T-helper 2 cell treated with Interferon-gamma antibody and Interleukin-4, amounts not matched to agents 5 μg/mL and 100 μg/mL, for 36 hours (primary cell): ENCODE data around the gene ATP6V0B.

ENCODE experiments used
- DNase-seq: peaks from one replicate; pipeline ENCODE4 v3.0.0; 2021; ENCODE audit warnings: low spot score
- H3K27ac Mint-ChIP-seq: one replicate; pipeline ENCODE4 v1.8.0; 2021; ENCODE audit warnings: mild to moderate bottlenecking, mixed read lengths
- H3K27me3 Mint-ChIP-seq: one replicate; pipeline ENCODE4 v1.8.0; 2021; ENCODE audit warnings: low read depth, mixed read lengths
- H3K36me3 Mint-ChIP-seq: one replicate; pipeline ENCODE4 v1.8.0; 2021; ENCODE audit warnings: low read depth, mixed read lengths
- H3K4me1 Mint-ChIP-seq: one replicate; pipeline ENCODE4 v1.8.0; 2021; ENCODE audit warnings: low read depth, mixed read lengths
- H3K4me3 Mint-ChIP-seq: one replicate; pipeline ENCODE4 v1.8.0; 2022; ENCODE audit warnings: mild to moderate bottlenecking, moderate library complexity, mixed read lengths
- H3K9me3 Mint-ChIP-seq: one replicate; pipeline ENCODE4 v1.8.0; 2021; ENCODE audit warnings: mixed read lengths

ATP6V0B gene

DNA sequence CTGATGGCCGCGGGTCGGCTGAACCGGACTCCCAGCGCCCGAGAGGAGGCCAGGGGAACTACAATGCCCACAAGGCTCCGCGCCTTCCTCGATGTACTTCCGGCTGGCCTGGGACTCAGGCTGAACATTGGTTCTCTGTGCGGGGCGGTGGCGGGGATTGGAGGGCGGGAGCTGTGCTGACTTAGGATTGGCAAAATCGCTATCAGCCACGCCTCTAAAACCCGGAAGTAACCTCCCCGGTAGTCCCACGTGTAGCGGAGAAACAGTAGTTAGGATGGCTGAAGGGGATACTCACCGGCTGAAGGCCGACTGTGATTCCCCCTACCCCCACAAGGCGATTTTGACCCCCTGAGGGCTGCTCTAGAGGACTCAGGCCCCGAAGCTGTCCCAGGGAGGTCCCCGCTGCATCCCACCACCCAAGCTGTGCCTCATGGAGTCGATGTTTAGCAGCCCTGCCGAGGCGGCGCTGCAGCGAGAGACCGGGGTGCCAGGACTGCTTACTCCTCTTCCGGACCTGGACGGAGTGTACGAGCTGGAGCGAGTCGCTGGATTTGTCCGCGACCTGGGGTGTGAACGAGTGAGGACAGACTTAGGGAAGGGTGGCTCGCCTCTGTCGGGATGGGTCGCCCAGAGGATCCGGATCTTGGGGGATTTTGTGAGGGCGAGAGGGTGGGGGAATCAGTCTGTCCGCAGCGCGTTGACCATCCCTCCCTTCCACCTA is 4.9 kb upstream of the ATP6V0B start, which contains the start of gene DPH2:
DPH2 (plus strand) TSS at position 265 of the 721 bp plus-strand sequence; CDS start at position 431, 166 bp downstream.
- no peaks in the 10 kb centered on the region for H3K9me3 Mint-ChIP-seq
- peaks cover 24% of the 10 kb centered on the region for H3K4me1 Mint-ChIP-seq
- H3K27me3 Mint-ChIP-seq: no peaks in the 10 kb centered on the region
- peaks cover 20% of the 10 kb centered on the region for H3K36me3 Mint-ChIP-seq
- H3K27ac Mint-ChIP-seq: peak within 1 kb of the TSS; percentile 86
- peak; percentile 89 for DNase-seq
- peak within 1 kb of the TSS; percentile 98 for H3K4me3 Mint-ChIP-seq

DNA sequence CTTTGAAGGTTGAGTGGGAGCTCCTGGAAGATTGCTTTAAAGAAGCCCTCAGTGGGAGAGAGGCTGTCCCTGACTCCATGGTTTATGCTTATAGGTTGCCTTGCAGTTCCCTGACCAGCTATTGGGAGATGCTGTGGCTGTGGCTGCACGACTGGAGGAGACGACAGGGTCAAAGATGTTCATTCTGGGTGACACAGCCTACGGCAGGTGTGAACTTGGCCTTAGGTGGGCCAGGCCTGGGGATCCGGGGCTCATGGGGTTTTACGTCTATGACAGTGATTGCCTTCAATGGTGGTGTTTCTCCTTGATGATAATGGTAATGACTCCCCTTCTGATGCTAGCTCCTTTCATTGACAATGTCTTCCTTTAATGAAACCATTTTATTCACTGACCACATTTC is 4.3 kb upstream of the ATP6V0B start:
- Mint-ChIP-seq H3K36me3 (peaks cover 20% of the 10 kb centered on the region), H3K4me1 (peaks cover 24% of the 10 kb centered on the region), H3K27me3 (no peaks in the 10 kb centered on the region), H3K27ac (peak overlapping the region; percentile 86), H3K4me3 (peak overlapping the region; percentile 98), H3K9me3 (no peaks in the 10 kb centered on the region)
- DNase-seq: no peak

DNA sequence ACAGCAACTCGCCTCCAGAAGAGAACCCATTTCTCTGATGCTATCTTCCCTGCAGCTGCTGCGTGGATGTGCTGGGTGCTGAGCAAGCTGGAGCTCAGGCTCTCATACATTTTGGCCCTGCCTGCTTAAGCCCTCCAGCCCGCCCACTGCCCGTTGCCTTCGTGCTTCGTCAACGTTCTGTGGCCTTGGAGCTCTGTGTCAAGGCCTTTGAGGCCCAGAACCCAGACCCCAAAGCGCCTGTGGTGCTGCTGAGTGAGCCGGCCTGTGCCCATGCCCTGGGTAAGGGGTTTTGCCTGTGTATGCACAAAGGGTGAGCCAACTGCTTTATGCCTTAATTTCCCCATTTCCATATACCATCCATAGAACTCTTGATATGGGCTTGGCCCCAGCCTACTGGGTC is 3.8 kb upstream of the ATP6V0B start:
- Mint-ChIP-seq H3K4me3 (peak overlapping the region; percentile 98), H3K27me3 (no peaks in the 10 kb centered on the region), H3K27ac (no peak overlapping the region), H3K36me3 (peaks cover 20% of the 10 kb centered on the region), H3K9me3 (no peaks in the 10 kb centered on the region), H3K4me1 (peaks cover 27% of the 10 kb centered on the region)
- no peak for DNase-seq

DNA sequence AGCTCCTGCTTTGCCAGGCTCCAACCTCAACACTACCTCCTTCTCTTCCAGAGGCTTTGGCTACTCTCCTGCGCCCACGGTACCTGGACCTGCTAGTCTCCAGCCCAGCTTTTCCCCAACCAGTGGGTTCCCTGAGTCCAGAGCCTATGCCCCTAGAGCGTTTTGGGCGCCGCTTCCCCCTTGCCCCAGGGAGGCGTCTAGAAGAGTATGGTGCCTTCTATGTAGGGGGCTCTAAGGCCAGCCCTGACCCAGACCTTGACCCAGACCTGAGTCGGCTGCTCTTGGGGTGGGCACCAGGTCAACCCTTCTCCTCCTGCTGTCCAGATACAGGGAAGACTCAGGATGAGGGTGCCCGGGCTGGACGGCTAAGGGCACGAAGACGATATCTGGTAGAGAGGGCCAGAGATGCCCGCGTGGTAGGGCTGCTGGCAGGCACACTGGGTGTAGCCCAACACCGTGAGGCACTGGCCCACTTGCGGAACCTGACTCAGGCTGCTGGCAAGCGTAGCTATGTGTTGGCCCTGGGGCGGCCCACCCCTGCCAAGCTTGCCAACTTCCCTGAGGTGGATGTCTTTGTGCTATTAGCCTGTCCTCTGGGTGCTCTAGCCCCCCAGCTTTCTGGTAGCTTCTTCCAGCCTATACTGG is 3.3 kb upstream of the ATP6V0B start:
- DNase-seq: no peak
- Mint-ChIP-seq H3K4me1 (peaks cover 32% of the 10 kb centered on the region), H3K4me3 (peak overlapping the region; percentile 98), H3K27me3 (no peaks in the 10 kb centered on the region), H3K27ac (no peak overlapping the region), H3K9me3 (no peaks in the 10 kb centered on the region), H3K36me3 (peaks cover 23% of the 10 kb centered on the region)

DNA sequence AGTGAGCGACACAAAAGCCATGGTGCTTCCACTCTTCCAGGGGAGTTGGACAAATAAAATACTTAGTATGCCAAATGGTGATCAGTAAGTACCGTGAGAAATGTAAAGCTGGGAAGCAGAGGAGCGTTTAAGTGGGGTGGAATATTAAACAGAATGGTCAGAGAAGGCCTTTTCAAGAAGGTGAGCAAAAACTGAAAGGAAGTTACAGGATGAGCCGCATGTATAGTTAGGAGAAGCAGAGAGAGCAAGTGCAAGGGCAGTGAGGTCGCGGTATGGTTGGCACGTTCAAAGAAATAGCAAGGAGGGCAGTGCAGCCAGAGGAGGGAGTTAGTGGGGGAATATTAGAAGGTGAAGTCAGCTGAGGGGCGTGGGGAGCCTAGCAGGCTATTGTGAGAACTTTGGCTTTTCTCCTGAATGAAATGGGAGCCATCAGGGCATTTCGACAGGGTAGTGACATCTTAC is 748 bp upstream of the ATP6V0B start:
- peaks cover 43% of the 10 kb centered on the region for H3K4me1 Mint-ChIP-seq
- DNase-seq: no peak
- H3K9me3 Mint-ChIP-seq: no peaks in the 10 kb centered on the region
- H3K36me3 Mint-ChIP-seq: peaks cover 44% of the 10 kb centered on the region
- H3K4me3 Mint-ChIP-seq: peak overlapping the region; percentile 88
- H3K27ac Mint-ChIP-seq: peak overlapping the region; percentile 92
- no peaks in the 10 kb centered on the region for H3K27me3 Mint-ChIP-seq

DNA sequence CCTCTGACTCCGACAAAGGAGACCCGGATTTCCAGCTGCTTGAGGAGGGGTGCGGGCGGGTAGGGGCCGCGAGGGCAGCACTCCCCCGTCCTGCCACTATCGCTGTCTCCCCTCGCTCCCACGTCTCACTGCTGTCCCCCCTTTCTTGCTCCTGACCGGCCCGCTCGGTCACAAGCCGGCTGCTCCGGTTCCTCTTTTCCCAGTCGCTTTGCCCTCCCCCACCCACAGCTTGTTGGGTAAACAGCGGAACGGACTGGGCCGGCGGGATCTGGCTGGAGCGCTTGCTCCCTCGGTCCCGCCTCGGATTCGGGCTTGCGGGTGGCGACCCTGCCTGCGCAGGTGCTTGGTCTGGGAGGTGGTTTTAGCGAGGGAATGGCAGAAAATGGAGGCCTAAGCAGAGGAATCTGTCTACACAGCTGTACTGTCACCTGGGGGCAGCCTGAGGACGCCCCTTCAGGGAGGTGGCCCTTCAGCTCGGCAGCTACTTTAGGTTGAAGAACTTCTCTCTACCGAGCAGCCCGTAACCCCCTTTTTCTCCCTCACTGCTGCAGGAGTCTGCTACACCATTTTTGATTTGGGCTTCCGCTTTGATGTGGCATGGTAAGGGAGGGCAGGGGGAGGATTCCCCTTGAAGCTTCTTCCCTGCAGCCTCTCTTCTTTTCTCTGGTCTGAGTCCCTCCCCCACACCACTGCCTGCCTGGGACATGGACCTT is 645 bp downstream of the ATP6V0B start:
- Mint-ChIP-seq H3K36me3 (peaks cover 42% of the 10 kb centered on the region), H3K4me3 (peak overlapping the region; percentile 88), H3K27me3 (no peaks in the 10 kb centered on the region), H3K27ac (peak overlapping the region; percentile 92), H3K9me3 (no peaks in the 10 kb centered on the region), H3K4me1 (peaks cover 40% of the 10 kb centered on the region)
- DNase-seq: no peak

DNA sequence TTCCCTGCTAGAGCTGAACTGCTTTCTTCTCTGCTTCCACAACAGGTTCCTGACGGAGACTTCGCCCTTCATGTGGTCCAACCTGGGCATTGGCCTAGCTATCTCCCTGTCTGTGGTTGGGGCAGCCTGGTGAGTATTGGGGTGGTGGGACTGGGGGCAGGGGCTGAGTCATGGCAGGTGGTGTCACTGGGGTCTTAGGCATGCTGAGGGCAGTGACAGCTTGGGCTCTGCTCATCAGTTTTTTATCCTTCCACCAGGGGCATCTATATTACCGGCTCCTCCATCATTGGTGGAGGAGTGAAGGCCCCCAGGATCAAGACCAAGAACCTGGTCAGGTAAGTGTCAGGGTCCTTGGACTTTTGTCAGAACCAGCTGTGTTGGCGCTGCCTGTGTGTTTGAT is 1.3 kb downstream of the ATP6V0B start:
- Mint-ChIP-seq H3K27ac (peak overlapping the region; percentile 92), H3K4me1 (peaks cover 39% of the 10 kb centered on the region), H3K27me3 (no peaks in the 10 kb centered on the region), H3K36me3 (peaks cover 40% of the 10 kb centered on the region), H3K4me3 (peak overlapping the region; percentile 88), H3K9me3 (no peaks in the 10 kb centered on the region)
- no peak for DNase-seq

DNA sequence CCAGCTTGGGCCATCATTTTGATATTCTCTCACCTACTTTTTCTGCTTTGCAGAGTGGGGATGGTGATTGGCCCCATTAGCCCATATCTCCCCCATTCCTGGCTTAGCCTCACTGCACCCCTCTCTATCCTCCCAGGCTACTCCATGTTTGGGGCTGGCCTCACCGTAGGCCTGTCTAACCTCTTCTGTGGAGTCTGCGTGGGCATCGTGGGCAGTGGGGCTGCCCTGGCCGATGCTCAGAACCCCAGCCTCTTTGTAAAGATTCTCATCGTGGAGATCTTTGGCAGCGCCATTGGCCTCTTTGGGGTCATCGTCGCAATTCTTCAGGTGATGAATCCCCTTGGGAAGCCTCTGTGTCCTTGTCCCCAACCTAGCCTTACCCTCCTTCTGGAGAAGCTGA is 2.1 kb downstream of the ATP6V0B start:
- peaks cover 39% of the 10 kb centered on the region for H3K4me1 Mint-ChIP-seq
- H3K4me3 Mint-ChIP-seq: peak overlapping the region; percentile 88
- no peak overlapping the region for H3K27ac Mint-ChIP-seq
- no peaks in the 10 kb centered on the region for H3K27me3 Mint-ChIP-seq
- H3K36me3 Mint-ChIP-seq: peaks cover 39% of the 10 kb centered on the region
- no peak for DNase-seq
- no peaks in the 10 kb centered on the region for H3K9me3 Mint-ChIP-seq

DNA sequence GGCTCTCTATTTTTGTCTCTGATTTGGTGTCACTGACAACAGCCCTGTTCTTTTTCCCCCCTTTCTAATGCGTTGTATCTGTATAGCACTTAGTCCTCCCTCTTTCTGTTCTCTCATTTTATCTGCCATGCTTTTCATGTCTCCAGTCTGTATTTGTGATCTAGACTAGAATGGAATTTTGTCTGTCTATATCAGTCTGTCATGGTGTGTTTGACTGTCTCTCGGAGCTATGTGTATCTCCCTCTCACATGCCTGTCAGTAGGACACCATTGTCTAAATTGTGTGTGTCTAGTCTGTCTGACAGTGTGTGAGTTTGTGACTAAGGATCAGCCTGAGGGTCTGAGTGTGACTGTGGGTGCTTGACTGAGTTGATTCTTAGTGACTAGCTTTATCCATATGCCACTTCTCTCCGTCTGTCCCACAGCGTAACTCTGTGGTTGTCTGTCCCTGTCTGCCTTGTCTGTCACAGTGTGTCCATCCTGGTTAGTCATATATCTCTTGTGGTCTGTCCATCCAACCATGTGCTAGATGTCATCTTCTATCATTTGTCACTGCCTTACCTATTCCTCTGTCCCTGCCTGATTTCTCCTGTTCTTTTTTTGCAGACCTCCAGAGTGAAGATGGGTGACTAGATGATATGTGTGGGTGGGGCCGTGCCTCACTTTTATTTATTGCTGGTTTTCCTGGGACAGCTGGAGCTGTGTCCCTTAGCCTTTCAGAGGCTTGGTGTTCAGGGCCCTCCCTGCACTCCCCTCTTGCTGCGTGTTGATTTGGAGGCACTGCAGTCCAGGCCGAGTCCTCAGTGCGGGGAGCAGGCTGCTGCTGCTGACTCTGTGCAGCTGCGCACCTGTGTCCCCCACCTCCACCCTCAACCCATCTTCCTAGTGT is 2.9 kb downstream of the ATP6V0B start:
- peaks cover 41% of the 10 kb centered on the region for H3K4me1 Mint-ChIP-seq
- H3K27ac Mint-ChIP-seq: no peak overlapping the region
- peak overlapping the region; percentile 88 for H3K4me3 Mint-ChIP-seq
- no peaks in the 10 kb centered on the region for H3K27me3 Mint-ChIP-seq
- peaks cover 33% of the 10 kb centered on the region for H3K36me3 Mint-ChIP-seq
- no peaks in the 10 kb centered on the region for H3K9me3 Mint-ChIP-seq
- DNase-seq: no peak

DNA sequence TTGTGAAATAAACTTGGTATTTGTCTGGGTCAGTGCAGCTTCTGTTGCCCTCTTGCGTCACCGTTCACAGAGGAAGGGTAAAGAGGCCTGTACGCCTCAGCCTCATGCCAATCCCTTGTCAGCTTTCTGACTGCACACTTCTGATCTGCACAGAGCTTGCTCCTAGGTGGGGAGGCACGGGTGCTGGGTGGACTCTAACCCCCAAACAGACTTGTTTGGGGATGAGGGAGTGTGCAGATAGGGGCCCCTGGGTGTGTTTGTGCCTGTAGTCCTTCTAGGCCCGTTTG is 3.4 kb downstream of the ATP6V0B start:
- Mint-ChIP-seq H3K27me3 (no peaks in the 10 kb centered on the region), H3K4me3 (peak overlapping the region; percentile 88), H3K9me3 (no peaks in the 10 kb centered on the region), H3K4me1 (peaks cover 41% of the 10 kb centered on the region), H3K27ac (no peak overlapping the region), H3K36me3 (peaks cover 30% of the 10 kb centered on the region)
- DNase-seq: no peak

DNA sequence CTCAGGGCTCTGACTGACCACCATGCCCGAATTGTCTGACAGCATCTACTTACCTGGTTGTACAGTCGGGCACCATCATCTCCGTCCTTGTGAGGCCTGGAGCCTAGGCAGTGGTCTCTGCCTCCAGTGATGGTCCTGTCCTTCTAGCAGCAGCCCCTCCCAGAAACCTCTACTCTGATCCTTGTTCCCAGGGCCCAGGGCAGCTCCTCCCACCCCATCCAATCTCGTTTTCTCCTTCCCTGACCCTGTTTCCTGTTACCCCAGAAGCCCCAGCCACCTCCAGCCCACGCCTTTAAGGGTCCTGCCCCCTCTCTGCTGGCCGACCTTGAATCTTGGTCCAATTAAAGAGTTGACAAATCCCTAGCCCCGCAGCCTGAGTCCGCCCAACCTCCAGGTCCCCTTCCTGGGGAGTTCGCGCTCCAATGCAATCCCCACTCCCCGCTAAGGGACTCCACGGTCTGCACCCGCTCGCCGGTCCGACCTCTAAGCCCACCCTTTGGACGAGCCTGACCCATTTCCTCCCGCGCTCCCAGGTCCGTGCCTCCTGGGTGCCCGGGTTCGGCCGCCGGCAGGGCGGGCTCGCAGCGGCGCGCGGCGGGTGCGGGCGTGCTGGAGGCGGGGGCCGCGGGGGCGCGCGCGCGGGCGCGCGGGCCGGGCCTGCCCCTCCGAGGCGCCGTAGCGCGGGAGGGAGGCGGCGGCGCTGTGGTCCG is 3.9 kb downstream of the ATP6V0B start, which contains the start of gene B4GALT2:
B4GALT2 (plus strand) TSS at position 660 of the 710 bp plus-strand sequence. CDS start 1,951 bp downstream, outside the sequence.
- Mint-ChIP-seq H3K4me1 (peaks cover 36% of the 10 kb centered on the region), H3K27me3 (no peaks in the 10 kb centered on the region), H3K4me3 (peak within 1 kb of the TSS; percentile 88), H3K9me3 (no peaks in the 10 kb centered on the region), H3K36me3 (peaks cover 25% of the 10 kb centered on the region), H3K27ac (peak within 1 kb of the TSS; percentile 87)
- DNase-seq: peak; percentile 51

DNA sequence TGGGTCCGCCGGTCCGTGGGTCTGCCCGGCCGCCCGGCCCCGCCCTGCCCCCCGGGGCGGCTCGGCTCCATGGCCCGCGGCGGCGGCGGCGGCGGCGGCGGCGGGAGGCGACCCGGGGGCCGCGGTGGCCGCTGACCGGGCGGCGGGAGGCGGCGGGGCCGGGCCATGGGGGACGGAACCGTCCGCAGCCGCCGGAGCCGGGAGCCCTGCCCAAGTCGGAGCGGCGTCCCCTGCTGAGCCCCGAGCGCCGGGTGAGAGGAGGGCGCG is 4.4 kb downstream of the ATP6V0B start:
- DNase-seq: no peak
- H3K4me3 Mint-ChIP-seq: no peak overlapping the region
- H3K27me3 Mint-ChIP-seq: no peaks in the 10 kb centered on the region
- peaks cover 26% of the 10 kb centered on the region for H3K36me3 Mint-ChIP-seq
- peaks cover 32% of the 10 kb centered on the region for H3K4me1 Mint-ChIP-seq
- no peak overlapping the region for H3K27ac Mint-ChIP-seq
- no peaks in the 10 kb centered on the region for H3K9me3 Mint-ChIP-seq
